ENCODE measurements around the gene PDPN.

Gene PDPN

DNA sequence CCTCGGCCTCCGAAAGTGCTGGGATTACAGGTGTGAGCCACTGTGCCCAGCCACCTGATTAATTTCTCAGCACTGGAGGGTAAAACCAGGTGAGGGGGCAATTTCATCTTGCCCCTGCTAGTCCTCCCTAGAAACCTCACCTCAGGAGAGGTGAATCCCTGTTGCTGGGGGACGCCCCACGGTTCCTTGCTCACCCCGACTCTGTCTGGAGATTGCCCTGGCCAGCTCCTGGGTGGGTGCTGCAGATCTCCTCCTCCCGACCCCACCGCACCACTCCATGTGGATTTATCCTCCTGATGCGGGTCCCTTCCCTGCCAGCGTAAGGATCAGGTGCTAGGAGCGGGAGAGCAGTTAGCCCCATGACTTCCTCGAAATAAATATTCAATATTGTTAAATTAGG, 34.9 kb downstream of the PDPN start:
- no peak for DNase-seq (ENCODE audit: low spot score)
- TF ChIP-seq, protein P1, sequence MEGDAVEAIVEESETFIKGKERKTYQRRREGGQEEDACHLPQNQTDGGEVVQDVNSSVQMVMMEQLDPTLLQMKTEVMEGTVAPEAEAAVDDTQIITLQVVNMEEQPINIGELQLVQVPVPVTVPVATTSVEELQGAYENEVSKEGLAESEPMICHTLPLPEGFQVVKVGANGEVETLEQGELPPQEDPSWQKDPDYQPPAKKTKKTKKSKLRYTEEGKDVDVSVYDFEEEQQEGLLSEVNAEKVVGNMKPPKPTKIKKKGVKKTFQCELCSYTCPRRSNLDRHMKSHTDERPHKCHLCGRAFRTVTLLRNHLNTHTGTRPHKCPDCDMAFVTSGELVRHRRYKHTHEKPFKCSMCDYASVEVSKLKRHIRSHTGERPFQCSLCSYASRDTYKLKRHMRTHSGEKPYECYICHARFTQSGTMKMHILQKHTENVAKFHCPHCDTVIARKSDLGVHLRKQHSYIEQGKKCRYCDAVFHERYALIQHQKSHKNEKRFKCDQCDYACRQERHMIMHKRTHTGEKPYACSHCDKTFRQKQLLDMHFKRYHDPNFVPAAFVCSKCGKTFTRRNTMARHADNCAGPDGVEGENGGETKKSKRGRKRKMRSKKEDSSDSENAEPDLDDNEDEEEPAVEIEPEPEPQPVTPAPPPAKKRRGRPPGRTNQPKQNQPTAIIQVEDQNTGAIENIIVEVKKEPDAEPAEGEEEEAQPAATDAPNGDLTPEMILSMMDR (IDR thresholded peaks at IDR 0.05; ENCODE audit: borderline replicate concordance, control extremely low read depth, extremely low read depth, insufficient read depth, missing control alignments): no peak
- in situ Hi-C loops (cut with MboI; ENCODE audit: low sequenced_read_pairs, unreplicated experiment): no loop called here

DNA sequence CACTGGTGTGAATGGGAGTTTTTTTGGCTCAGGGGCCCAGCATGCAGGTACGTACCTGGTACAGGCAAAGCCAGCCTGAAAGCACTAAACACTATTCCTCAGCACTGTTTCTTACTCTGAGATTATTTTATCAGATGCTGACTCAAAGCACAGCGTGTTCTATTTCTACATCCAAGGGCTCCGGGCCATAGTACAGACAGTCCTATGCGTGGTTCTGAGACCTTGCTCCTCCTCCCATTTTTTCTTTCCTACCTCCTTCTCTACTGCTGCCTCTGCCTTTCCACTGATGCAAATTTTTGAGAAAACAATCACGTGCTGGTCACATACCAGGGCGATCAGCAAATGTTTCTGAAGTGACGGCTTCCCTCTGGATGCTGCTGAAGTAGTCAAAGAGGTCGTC, 36.3 kb downstream of the PDPN start:
- DNase-seq (ENCODE audit: low spot score): no peak
- in situ Hi-C loops (cut with MboI; ENCODE audit: low sequenced_read_pairs, unreplicated experiment): no loop called here
- TF ChIP-seq, protein P1 (IDR thresholded peaks at IDR 0.05; ENCODE audit: borderline replicate concordance, control extremely low read depth, extremely low read depth, insufficient read depth, missing control alignments): no peak

DNA sequence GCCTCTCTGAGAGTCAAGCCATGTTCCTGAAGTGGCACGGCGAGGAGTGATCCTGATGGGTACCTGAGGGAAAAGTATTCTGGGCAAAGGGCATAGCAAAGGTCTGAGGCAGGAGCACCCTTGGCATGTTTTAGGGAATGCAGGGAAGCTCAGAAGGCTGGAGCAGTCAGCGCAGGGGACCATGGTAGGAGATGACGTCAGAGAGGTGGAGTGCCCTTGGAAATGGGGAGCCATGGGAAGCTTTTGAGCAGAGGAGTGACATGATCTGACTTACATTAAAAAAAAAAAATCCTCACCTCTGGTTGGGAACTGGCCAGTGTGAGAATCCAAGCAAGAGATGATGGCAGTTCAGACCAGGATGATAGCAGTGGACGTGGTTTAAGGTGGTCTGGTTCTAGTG, 37.2 kb downstream of the PDPN start:
- DNase-seq (ENCODE audit: low spot score): no peak
- TF ChIP-seq, protein P1 (IDR thresholded peaks at IDR 0.05; ENCODE audit: borderline replicate concordance, control extremely low read depth, extremely low read depth, insufficient read depth, missing control alignments): no peak
- in situ Hi-C loops (cut with MboI; ENCODE audit: low sequenced_read_pairs, unreplicated experiment): no loop called here

DNA sequence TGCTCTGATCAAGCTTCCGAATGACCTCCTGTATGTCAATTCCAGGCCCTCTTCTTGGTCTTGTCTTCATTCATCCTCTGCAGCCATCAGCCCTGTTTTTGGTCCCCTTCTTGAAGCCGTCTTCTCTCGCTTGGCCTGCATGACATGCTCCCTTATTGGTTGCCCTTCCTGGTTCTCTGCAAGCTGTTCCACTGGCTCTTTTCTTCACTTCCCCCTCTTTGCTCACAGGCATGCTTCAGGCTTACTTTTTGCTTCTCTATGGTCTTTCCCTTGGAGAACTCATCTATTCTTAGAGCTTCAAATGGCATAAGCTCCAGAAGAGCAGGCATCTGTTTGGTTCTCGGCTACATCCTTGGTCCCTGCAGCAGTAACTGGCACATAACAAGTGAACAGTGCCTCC, 38.8 kb downstream of the PDPN start:
- TF ChIP-seq, protein P1 (IDR thresholded peaks at IDR 0.05; ENCODE audit: borderline replicate concordance, control extremely low read depth, extremely low read depth, insufficient read depth, missing control alignments): no peak
- in situ Hi-C loops (cut with MboI; ENCODE audit: low sequenced_read_pairs, unreplicated experiment): no loop called here
- no peak for DNase-seq (ENCODE audit: low spot score)

DNA sequence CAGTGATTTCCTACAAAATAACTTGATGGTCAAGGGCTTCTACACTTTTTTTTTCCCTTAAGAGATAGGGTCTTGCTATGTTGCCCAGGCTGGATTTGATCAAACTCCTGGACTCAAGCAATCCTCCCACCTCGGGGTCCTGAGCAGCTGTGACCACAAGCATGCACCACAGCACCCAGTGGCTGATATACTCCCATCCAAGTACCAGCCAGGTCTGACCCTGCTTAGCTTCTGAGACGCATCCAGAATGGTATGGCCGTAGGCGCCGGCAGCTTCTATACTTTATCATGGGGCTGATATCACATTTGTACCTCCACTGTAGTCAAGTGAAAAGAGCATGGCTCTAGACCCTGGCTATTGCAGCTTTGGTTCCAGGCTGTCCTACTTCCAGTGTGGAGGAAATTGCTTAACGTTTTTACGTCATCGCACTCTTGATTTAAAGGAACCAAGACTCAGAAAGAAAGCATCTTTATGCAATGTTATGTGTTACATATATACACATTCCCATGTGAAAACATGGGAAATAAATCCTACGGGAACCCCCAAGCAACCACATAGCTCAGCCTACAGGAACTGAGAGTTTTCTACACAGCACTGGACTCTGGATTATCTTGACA, 39.5 kb downstream of the PDPN start:
- TF ChIP-seq, protein P1 (IDR thresholded peaks at IDR 0.05; ENCODE audit: borderline replicate concordance, control extremely low read depth, extremely low read depth, insufficient read depth, missing control alignments): no peak
- in situ Hi-C loops (cut with MboI; ENCODE audit: low sequenced_read_pairs, unreplicated experiment): no loop called here
- no peak for DNase-seq (ENCODE audit: low spot score)

DNA sequence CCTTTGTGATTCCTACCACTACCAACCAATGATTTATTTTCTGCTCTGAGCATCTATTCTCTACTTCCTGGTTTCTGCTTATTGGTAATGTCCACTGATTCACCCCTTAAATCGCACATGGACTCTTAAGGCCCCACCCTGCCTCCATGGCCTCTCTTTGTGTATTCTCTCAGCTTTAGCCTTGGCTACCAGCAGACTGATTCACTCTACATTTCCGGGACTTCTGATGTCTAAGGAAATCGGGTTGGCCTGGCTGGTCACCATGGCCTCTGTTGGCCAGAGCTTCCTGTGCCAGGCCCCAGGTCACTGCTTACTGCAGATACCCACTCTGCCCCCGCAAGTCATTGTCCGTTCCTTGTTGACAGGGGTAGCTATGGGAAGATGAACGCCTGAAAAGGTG, 40.9 kb downstream of the PDPN start:
- in situ Hi-C loops (cut with MboI; ENCODE audit: low sequenced_read_pairs, unreplicated experiment): no loop called here
- DNase-seq (ENCODE audit: low spot score): no peak
- TF ChIP-seq, protein P1 (IDR thresholded peaks at IDR 0.05; ENCODE audit: borderline replicate concordance, control extremely low read depth, extremely low read depth, insufficient read depth, missing control alignments): no peak
